Measurements from ENCODE around the gene SPEF2.

SPEF2 gene

DNA sequence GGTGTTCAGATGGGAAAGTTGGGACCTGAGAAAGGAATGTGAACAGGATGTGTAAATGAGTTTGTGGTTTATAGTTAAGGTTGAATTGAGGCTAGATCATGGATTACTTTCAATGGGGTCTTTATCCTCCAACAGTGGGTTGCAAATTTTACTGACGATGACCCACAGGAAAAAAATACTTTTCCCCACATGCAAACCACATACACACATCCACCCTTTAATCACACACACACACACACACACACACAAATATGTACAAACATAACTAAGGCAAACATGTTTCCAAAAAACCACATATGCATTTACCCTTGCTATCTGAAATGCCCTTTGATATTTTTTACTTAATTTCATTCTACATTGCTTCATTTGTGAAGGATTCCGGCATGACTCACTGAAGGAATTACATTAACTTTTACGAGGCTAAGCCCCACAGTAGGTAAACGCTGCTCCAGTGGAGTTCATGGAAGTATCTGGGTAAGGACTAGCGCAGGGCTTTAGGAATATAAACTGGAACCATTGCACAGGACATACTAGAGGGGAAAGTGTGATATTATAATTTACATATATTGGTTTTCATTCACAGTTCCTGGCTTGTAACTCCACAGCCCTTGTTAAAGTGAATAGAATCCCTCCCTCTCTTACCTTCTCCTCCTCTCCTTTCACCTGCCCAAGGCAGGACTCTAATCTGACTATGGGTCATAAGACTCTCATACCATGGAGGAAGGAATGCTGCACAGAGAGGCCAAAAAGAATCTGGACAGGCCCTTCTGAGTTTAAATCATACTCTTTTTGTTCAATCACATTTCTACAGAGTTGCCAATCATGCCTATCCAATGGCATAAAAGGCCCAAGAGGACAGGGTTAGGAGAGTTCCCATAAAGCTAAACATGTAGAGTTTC is 8.5 kb upstream of the SPEF2 start:
- DNase-seq: no peak

GRCh38 chr5:35617060-35617434 is 616 bp upstream of the SPEF2 start:
- Histone ChIP-seq H3K4me1 (no peaks in the 10 kb centered on the region), H3K4me3 (ENCODE audit: low read depth, low read length) (no peak overlapping the region), H3K36me3 (no peaks in the 10 kb centered on the region), H3K27me3 (no peaks in the 10 kb centered on the region), H3K9me3 (no peaks in the 10 kb centered on the region)
- DNase-seq: no peak
- TF ChIP-seq, protein P1, sequence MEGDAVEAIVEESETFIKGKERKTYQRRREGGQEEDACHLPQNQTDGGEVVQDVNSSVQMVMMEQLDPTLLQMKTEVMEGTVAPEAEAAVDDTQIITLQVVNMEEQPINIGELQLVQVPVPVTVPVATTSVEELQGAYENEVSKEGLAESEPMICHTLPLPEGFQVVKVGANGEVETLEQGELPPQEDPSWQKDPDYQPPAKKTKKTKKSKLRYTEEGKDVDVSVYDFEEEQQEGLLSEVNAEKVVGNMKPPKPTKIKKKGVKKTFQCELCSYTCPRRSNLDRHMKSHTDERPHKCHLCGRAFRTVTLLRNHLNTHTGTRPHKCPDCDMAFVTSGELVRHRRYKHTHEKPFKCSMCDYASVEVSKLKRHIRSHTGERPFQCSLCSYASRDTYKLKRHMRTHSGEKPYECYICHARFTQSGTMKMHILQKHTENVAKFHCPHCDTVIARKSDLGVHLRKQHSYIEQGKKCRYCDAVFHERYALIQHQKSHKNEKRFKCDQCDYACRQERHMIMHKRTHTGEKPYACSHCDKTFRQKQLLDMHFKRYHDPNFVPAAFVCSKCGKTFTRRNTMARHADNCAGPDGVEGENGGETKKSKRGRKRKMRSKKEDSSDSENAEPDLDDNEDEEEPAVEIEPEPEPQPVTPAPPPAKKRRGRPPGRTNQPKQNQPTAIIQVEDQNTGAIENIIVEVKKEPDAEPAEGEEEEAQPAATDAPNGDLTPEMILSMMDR (IDR thresholded peaks at IDR 0.05; ENCODE audit: low read depth, low read length): no peak

More for the DNA sequence above, 8.5 kb upstream of the SPEF2 start:
- Histone ChIP-seq H3K9me3 (no peaks in the 10 kb centered on the region), H3K4me3 (ENCODE audit: low read depth, low read length) (no peak overlapping the region), H3K36me3 (no peaks in the 10 kb centered on the region), H3K27me3 (no peaks in the 10 kb centered on the region), H3K4me1 (no peaks in the 10 kb centered on the region)
- TF ChIP-seq, protein P1 (IDR thresholded peaks at IDR 0.05; ENCODE audit: low read depth, low read length): no peak

DNA sequence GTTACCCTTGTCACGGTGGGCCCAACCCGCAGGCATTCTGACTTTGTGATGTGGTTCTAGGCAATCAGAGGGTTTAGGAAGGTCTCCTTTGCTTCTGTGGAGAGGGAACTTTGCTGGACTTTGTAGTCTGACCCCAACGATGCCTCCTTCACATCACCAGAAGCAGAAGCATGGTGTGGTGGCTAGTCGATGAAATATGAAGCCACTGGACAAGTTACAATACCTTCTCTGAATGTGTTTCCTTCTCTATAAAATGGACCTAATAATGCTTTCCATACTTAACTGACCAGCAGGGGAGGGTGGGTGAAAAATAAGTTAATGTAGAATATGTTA is 607 bp downstream of the SPEF2 start:
- Histone ChIP-seq H3K9me3 (no peaks in the 10 kb centered on the region), H3K36me3 (no peaks in the 10 kb centered on the region), H3K4me3 (ENCODE audit: low read depth, low read length) (peak overlapping the region; percentile 75), H3K27me3 (no peaks in the 10 kb centered on the region), H3K4me1 (no peaks in the 10 kb centered on the region)
- TF ChIP-seq, protein P1 (IDR thresholded peaks at IDR 0.05; ENCODE audit: low read depth, low read length): no peak
- no peak for DNase-seq

- TF ChIP-seq, protein P1 (IDR thresholded peaks at IDR 0.05; ENCODE audit: low read depth, low read length): no peak
- Histone ChIP-seq H3K4me1 (no peaks in the 10 kb centered on the region), H3K36me3 (no peaks in the 10 kb centered on the region), H3K27me3 (no peaks in the 10 kb centered on the region), H3K4me3 (ENCODE audit: low read depth, low read length) (no peak overlapping the region), H3K9me3 (no peaks in the 10 kb centered on the region)
- no peak for DNase-seq
Measured at GRCh38 chr5:35618781-35619180, 1.1 kb downstream of the SPEF2 start.

DNA sequence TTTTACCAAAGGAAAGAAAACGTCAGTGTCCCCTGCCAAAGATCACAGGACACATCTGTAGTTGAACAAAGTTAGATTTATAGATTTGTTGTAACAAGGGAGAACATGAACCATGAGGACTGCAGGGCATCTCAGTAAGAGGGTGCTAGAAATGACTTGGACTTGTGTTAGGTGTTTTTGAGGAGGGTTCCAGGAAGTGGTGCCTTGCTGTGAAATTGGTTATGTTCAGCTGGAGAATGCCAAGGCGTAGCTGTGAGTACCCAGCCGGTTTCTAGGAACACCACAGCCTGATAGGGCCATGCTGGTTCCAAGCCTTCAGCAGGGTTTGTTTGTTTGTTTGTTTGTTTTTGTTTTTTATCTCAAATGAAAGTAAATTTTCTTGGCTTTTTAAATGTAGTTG is 5.3 kb downstream of the SPEF2 start:
- TF ChIP-seq, protein P1 (IDR thresholded peaks at IDR 0.05; ENCODE audit: low read depth, low read length): no peak
- no peak for DNase-seq
- Histone ChIP-seq H3K4me3 (ENCODE audit: low read depth, low read length) (no peak overlapping the region), H3K27me3 (no peaks in the 10 kb centered on the region), H3K4me1 (no peaks in the 10 kb centered on the region), H3K9me3 (no peaks in the 10 kb centered on the region), H3K36me3 (no peaks in the 10 kb centered on the region)

- Histone ChIP-seq H3K4me1 (no peaks in the 10 kb centered on the region), H3K4me3 (ENCODE audit: low read depth, low read length) (no peak overlapping the region), H3K9me3 (no peaks in the 10 kb centered on the region), H3K27me3 (no peaks in the 10 kb centered on the region), H3K36me3 (no peaks in the 10 kb centered on the region)
- TF ChIP-seq, protein P1 (IDR thresholded peaks at IDR 0.05; ENCODE audit: low read depth, low read length): no peak
- no peak for DNase-seq
Measured at GRCh38 chr5:35623991-35624390, 6.3 kb downstream of the SPEF2 start.
